Tongue (tissue), 2 donors: ENCODE results near the gene PLTP. TPM values are rescaled to one million over a fixed set of nuclear protein-coding genes. Genes with fewer than 3 reads are reported as not detected.

ENCODE experiments used
- DNase-seq: peaks from one replicate; pipeline ENCODE4 v3.0.0-alpha.2; 2015
- total RNA-seq: library from RNA; depleted of rRNA; stranded (reverse); fragments of >200 nt; gene quantifications from one replicate; pipeline ENCODE4 v1.2.3, GENCODE V29; 2014

The PLTP gene
- total RNA-seq, 1 donor from 2014 or later = 14.0 TPM

DNA sequence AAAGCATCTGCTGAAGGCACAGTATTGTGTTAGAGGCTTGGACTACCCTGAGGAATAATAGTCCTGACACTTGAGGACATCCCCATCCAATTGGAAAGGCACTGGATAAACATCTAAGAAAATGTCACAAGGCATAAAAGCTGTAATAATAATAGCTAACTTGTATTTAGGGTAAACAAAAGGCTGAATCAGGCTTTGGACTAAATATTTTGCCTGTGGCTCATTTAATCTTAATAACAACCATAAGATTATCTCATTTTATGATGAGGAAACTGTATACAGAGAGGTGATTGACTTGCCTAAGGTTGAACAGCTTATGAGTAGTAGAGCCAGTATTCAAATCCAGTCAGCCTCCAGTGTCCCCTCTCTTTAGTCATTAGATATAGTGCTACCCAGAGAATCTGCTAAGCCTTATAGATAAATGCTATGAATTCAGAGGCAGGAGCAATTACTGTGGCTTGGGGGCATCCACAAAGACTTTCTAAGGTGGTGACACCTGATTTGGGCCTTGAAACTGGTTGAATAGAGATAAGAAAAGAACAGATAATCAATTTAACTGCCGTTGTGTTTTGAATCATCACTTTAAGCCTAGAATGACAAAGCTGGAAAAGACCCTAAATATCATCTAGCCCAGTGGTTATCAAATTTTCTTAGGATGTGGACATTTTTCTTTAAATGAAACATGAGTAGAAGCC lies 38.4 kb downstream of the PLTP start:
- no peak for DNase-seq

DNA sequence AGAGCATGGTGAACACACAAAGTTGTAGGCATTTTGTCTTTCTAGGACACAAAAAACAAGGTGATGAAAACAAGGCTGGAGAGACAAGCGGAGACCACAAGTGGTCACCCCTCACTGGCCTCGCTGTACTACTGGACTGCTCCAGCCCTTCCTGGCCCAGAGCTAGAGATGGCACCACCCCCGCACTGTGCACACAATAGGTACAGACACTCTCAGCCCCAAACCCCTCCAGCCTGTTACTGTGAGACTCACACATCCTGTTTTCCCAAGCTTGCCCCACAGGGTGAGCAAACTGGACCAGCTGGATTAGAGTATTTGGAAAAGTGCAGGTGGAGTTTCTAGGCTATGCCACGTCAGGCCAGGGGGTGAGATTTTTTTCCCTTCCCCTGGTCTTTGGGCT lies 39.3 kb downstream of the PLTP start:
- DNase-seq = no peak

DNA sequence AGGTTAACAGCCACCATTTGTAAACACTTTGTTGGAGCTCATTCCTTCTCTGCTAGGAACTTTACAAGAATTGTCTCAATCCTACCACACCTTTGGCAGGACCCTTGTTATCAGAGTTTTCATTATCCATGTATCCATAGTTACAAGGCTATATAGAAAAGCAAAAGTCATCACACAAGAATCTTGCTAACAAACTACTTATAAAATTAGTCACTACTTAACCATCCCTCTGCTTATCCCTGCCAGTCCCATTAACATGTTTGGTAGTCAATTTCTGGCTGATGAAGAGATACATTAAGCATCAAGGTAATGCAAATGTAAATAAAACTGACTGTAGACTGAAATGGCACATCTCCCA lies 44.2 kb downstream of the PLTP start:
- no peak for DNase-seq

DNA sequence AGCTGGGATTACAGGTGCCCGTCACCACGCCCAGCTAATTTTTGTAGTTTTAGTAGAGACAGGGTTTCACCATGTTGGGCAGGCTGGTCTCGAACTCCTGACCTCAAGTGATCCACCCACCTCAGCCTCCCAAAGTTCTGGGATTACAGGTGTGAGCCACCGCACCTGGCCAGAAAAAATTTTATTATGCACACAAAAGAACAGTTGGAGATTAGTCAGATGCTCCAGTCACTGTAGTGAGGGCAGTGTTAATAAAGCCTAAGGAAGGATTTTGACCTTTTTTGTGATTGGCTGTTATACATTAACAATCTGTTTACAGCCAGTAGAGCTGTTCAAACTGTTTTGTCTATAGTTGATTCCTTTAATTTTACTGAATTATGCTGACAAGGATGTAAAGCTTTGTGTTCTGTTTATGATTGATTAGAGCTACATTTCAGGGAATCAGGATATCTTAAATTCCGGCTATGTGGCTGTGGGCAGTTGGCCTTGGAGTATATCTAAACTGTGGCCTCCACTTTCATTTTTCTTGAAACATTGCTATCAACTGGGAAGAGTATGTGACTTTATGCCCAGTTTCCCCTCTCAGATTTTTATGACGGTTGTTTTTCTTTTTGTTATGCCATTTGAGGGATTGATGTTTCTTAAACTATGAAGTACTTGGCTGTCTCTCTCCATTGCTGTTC lies 44.7 kb downstream of the PLTP start:
- DNase-seq = no peak

DNA sequence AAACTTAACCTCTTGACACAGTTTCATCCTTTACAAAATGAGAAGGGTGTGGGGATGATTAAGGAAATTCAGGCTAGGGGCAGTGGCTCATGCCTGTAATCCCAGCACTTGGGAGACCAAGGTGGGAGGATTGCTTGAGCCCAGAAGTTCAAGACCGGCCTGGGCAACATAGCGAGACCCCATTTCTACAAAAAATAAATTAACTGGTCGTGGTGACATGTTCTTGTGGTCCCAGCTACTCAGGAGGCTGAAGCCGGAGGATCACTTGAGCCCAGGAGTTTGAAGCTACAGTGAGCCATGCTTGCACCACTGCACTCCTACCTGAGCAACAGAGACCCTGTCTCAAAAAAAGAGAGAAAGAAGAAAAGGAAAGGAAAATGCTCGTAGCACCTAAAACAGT lies 45.5 kb downstream of the PLTP start:
- no peak for DNase-seq

DNA sequence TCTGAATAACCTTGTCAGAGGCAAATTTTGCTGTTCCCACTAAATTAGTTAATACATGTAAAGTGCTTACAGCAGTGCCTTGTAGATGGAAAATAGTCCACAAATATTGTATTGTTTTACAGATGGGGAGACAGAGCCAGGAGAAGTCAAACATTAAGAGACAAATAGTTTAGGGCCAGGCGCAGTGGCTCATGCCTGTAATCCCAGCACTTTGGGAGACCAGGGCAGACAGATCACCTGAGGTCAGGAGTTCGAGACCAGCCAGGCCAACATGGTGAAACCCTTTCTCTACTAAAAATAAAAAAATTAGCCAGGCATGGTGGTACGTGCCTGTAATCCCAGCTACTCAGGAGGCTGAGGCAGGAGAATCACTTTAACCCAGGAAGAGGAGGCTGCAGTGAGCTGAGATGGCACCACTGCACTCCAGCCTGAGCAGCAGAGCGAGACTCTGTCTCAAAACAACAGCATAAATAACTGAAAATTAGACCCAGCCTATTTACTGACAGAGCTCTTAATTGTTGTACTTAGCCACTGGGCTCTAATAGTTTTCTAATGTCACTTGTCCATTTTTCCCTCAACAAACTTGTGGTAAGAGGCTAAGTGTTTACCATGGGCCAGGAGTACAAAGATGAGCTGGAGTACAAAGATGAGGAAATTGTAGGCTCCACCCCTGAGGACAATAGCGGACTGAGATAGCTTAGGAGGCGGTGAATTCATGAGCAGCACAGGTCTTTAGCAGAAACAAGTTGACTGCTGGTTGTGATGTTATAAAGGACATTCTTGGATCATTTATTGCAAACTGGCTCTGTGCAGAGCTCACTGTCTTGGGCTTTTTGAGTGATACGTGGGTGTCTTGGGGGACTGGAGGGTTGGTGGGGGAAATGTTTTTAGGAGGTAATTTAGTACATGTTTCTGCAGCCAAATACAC lies 48.1 kb downstream of the PLTP start:
- no peak for DNase-seq

DNA sequence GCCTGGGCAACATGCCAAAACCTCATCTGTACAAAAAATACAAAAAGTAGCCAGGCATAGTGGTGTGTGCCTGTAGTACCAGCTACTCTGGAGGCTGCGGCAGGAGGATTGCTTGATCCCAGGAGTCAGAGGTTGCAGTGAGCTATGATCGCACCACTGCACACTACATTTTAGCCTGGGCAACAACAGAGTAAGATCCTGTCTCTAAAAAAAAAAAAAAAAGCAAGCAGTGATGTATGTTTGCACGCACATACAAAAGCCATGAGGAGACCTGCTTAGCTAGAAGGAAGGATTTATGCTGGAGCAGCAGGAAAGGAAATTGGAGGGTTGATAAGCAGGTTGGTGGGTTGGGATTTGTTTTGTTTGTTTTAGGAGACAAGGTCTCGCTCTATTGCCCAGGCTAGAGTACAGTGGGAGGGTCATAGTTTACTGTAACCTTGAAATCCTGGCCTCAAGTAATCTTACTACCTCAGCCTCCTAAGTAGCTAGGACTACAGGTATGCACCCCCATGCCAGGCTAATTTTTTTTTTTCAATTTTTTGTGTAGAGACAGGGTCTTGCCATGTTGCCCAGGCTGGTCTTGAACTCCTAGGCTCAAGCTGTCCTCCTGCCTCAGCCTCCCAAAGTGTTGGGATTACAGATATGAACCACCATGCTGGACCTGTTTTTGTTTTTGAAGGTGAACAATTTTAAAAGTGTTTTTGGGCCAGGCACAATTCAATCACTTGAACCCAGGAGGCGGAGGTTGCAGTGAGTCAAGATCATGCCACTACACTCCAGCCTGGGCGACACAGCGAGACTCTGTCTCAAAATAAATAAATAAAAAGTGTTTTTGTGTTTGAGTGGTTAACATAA lies 50.5 kb downstream of the PLTP start:
- DNase-seq = no peak

DNA sequence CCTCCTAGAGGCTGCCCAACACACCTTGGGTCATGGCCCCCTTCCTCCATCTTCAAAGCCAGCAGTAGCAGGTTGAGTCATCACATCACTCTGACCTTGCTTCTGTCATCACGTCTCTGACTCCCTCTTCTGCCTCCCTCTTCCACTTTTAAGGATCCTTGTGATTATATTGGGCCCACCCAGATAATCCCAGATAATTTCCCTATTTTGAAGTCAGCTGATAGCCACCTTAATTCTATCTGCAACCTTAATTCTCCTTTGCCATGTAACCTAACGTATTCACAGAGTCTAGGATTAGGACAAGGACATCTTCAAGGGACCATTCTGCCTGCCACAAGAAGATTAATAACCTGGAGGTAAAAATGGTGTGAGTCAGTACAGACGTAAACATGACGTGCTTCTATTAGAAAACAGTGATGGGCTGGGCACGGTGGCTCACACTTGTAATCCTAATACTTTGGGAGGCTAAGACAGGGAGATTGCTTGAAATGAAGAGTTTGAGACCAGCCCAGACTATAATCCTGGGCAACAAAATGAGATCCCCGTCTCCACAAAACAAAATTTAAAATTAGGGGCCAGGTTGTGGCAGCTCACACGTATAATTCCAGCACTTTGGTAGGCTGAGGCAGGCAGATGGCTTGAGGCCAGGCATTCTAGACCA lies 51.3 kb downstream of the PLTP start:
- no peak for DNase-seq

DNA sequence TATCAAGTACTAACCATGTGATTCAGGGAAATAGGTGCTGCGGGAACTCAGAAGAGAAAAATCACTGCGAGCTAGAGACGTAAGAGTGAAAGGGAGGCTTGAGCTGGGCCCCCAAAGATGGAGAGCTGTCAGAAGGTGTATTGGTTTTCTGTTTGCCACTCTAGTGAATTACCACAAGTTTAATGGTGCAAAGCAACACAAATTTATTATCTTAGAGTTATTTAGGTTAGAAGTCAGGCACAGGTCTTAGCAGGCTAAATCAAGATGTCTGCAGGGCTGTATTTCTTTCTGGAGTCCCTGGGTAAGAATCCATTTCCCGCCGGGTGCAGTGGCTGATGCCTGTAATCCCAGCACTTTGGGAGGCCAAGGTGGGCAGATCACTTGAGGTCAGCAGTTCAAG lies 52.0 kb downstream of the PLTP start:
- DNase-seq = no peak

DNA sequence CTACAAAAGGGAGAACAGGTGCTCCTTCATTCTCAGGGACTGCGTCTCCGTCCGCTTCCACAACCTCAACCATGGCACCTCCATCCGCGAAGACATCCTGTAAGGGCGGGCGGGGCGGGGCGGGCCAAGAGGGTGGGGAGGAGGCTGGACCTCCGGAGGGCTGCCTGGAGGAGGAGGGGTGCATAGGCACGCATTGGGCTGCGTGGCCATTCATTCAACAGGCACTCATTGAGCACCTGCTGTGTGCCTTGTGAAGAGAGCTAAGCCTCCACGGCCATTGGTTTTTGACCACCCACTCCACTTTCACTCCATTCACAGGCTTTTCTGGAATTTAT lies 54.1 kb downstream of the PLTP start:
- no peak for DNase-seq

DNA sequence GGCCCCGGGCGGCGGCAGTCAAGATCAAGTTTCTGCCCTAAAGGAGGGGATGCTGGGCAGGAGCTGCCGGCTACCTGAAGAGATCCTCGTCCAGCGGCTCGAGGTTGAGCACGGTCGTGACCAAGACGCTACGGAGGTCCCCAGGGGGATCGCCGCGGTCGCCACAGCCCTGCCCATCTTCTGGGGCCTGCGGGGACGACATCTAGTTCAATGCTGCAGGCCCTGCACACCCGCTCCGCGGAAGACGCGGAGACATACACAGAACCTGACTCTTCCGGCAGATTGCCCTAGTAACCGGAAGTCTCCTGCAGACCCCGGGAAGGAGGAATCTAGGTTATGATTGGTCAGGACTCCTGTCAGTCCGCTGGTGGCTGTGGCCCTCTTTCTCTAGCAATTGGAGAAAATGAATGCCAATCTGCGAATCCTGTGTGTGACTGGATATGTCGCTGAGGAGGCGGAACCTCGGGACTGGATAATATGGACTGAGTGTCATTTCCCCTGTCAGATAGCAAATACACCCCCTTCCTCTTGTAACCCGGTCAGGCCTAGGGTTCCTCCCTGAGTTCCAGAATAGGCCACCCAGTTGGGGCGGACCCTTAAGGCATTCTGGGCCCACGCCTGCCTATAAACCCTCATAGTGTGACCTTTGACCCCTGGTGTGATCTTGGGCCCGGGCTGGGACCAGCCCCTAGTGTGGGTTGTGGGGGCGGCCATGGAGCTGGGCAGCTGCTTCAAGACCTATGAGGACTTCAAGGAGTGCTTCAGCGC lies 54.7 kb downstream of the PLTP start, which contains the start of the genes ACOT8 and ZSWIM3:
TSS of gene ACOT8 (minus strand) at position 279 of the 768 bp plus-strand sequence. CDS start at position 202, 77 bp downstream.
TSS of gene ZSWIM3 (plus strand) at position 501 of the 768 bp plus-strand sequence. CDS start at position 713, 212 bp downstream.
- peak; percentile 100 for DNase-seq

DNA sequence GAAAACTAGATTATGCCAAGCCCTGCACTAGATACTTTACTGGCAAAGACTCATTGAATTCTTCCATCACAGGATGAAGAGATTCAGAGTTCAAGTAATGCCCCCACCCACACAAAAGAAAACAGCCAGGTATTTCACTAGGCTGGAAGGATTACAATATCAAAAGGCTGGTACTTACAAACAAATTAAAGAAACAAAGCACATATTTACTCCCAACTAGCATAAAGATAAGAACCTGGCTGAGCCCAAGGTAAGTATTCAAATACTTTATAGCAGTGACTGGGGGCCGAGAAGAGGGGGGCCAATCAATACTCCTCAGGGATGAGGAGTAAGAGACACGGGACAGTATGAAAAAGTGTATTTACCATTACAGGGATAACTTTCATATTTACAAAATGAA lies 58.5 kb downstream of the PLTP start:
- DNase-seq = no peak

DNA sequence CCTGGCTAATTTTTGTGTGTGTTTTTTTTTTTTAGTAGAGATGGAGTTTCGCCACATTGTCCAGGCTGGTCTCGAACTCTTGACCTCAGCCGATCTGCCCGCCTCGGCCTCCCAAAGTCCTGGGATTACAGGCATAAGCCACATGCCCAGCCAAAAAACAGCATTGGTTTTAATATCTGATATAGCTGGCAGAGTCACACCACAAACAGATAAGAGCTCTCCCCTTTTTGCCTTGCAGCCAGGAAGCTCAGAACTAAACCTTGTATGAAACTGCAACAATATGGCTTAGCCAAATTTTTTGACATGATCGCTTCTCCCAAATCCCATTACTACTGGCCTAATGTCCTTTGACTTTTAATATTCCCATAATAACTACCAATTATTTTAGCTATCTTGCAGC lies 59.6 kb downstream of the PLTP start:
- no peak for DNase-seq

DNA sequence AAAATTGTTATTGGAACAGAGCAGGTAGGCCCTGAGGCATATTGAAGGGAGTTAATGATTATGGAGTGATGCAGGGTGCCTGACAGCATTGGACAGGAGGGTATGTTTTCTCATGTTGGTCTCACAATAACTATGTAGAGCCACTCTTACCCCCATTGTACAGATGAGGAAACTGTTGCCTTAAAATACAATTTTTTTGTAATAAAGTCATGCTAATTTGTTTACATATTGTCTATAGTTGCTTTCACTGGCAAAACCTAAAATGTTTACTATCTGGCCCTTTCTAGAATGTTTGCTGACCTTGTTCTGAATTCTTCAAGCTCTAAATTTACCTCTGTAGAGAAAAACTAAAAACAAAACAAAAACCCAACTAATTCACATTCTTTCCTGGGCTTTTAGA lies 60.5 kb downstream of the PLTP start:
- DNase-seq = no peak

DNA sequence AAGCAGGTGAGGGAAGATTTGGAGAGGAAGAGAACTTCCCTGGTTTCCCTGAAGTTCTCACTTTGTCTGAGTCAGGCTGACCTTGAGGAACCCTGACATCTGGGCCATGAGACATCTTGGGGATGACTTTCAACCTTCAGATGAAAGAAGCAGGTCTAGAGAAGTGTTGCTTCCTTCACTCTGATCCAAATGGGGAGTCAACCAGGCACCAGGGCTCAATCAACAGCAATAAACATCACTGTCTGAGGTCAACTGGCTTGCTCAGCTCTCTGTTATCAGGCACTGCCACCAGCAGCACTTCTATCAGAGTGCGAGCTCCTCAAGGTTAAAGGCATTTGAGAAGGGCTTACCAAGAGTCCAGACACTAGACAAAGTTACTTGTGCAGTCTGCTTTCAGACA lies 61.0 kb downstream of the PLTP start:
- DNase-seq = no peak

DNA sequence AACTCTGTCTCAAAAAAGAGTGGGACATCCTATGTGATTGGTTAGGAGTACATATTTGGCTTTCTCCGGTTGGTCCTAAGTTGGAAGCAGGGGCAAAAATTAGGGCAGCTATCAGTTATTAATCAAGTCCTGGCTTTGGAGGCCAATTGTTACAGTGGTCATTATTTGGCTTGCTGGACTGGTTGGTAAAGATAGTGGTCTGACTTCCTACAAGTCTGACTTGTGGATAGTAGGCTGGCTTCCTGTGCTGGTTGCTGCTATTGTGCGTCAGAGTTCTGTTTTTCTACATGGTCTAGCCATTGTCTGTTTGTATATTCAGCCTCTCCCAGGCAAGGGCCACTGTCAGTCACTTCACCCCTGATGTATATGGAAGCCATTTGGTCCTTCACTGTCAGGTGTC lies 61.7 kb downstream of the PLTP start:
- no peak for DNase-seq

DNA sequence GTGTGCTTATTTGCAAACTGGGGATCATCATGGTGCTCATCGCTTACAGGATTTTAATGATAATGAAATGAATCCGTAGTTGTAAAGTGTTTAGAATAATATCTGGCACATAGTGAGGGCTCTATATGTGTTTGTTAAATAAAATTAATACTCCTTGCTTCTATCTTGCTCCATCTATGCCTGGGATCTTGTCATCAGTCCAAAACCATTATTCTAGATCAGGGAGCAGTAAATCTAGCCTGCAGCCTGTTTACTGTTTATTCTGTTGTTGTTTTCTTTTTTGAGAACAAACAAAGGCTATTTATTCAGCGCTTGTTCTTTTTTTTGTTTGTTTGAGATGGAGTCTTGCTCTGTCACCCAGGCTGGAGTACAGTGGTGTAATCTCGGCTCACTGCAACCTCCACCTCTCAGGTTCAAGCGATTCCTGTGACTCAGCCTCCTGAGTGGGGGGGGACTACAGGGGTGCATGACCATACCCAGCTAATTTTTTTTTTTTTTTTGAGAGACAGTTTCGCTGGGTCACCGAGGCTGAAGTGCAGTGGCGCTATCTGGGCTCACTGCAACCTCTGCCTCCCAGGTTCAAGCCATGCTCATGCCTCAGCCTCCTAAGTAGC lies 62.9 kb downstream of the PLTP start:
- DNase-seq = no peak
